PC-9 (cell line): ENCODE measurements around the gene LEMD3. TPM values are rescaled to one million over a fixed set of nuclear protein-coding genes. Genes with fewer than 3 reads are reported as not detected.

Experiments
- BruUV-seq: library from RNA; stranded (reverse); fragments of 400-500 nt; replicated peaks from 2 replicates; lab custom pipeline; 2021; lab: Mats Ljungman, UMichigan
- CTCF ChIA-PET: fragments of 300-600 bp; sonication (Branson Sonifier 250); formaldehyde crosslinking; loops from one replicate; lab custom pipeline; 2022; ENCODE audit warnings: antibody characterized with exemption; lab: Charles Lee
- POLR2A ChIA-PET: fragments of 300-600 bp; sonication (Branson Sonifier 250); formaldehyde crosslinking; loops from one replicate; lab custom pipeline; 2022; ENCODE audit warnings: antibody characterized with exemption; ENCODE audit not compliant: unreplicated experiment; lab: Charles Lee
- DNase-seq, 2 experiments: peaks; one replicate each; pipeline versions ENCODE4 v3.0.0 to v3.0.0-alpha.2; 2015 to 2022; ENCODE audit warnings: mixed read lengths in 1 of 2
- H2AFZ ChIP-seq: fragments of 200-600 bp; sonication (generic); 2 replicates; pipeline ENCODE4 v1.8.1; 2017; ENCODE audit warnings: antibody characterized with exemption
- H3F3A ChIP-seq: fragments of 200-600 bp; sonication (generic); 2 replicates; pipeline ENCODE4 v1.8.1; 2017; ENCODE audit warnings: antibody characterized with exemption, mild to moderate bottlenecking, low read depth; ENCODE audit not compliant: insufficient read depth
- H3K27ac ChIP-seq: fragments of 200-600 bp; sonication (generic); 2 replicates; pipeline ENCODE4 v1.6.1; 2016; ENCODE audit warnings: mixed run types
- H3K27me3 ChIP-seq: fragments of 200-600 bp; sonication (generic); 2 replicates; pipeline ENCODE4 v1.6.1; 2016; ENCODE audit warnings: low read depth, mixed run types; ENCODE audit not compliant: insufficient read depth
- H3K36me3 ChIP-seq: fragments of 200-600 bp; sonication (generic); 2 replicates; pipeline ENCODE4 v1.6.1; 2016; ENCODE audit warnings: low read depth, mixed run types
- H3K4me1 ChIP-seq: fragments of 200-600 bp; sonication (generic); replicated peaks from 2 replicates; pipeline ENCODE4 v1.6.1; 2016; ENCODE audit warnings: mixed run types; ENCODE audit not compliant: insufficient read depth
- H3K4me2 ChIP-seq: fragments of 200-600 bp; sonication (generic); 2 replicates; pipeline ENCODE4 v1.6.1; 2017; ENCODE audit warnings: mixed run types
- H3K4me3 ChIP-seq: fragments of 200-600 bp; sonication (generic); 2 replicates; pipeline ENCODE4 v1.6.1; 2016; ENCODE audit warnings: mixed run types
- H3K79me2 ChIP-seq: fragments of 200-600 bp; sonication (generic); 2 replicates; pipeline ENCODE4 v1.6.1; 2017; ENCODE audit warnings: low read depth, mixed run types
- H3K9me2 ChIP-seq: fragments of 200-600 bp; sonication (generic); 2 replicates; pipeline ENCODE4 v1.8.1; 2017; ENCODE audit warnings: mild to moderate bottlenecking; ENCODE audit not compliant: insufficient read depth
- H3K9me3 ChIP-seq: fragments of 200-600 bp; sonication (generic); 2 replicates; pipeline ENCODE4 v1.8.1; 2016; ENCODE audit warnings: low read depth; ENCODE audit not compliant: insufficient read depth
- H4K20me1 ChIP-seq: fragments of 200-600 bp; sonication (generic); 2 replicates; pipeline ENCODE4 v1.8.1; 2017; ENCODE audit not compliant: insufficient read depth
- CTCF ChIP-seq: fragments of 200-600 bp; sonication (generic); conservative IDR thresholded peaks from 2 replicates; pipeline ENCODE4 v1.6.1; 2017; ENCODE audit warnings: mixed run types, antibody characterized with exemption, mild to moderate bottlenecking, moderate library complexity
- EZH2 ChIP-seq: fragments of 200-600 bp; sonication (generic); IDR thresholded peaks from 2 replicates; pipeline ENCODE4 v1.8.0; 2017; ENCODE audit warnings: antibody characterized with exemption, low read depth
- intact Hi-C: fragments of 100-400 bp; cut with micrococcal nuclease; formaldehyde crosslinking; loops from one replicate; pipeline ENCODE4 v1.10.0; 2022; ENCODE audit not compliant: unreplicated experiment
- total RNA-seq: library from RNA; stranded (reverse); gene quantifications from 2 replicates; pipeline ENCODE4 v1.2.3, GENCODE V29; 2021

LEMD3 gene
- total RNA-seq, 1 experiment from 2014 or later, result 24.4 TPM

GRCh38 chr12:65133879-65134278, 35.5 kb upstream of the LEMD3 start:
- H3K79me2 ChIP-seq, result no peaks in the 10 kb centered on the region
- H3K36me3 ChIP-seq, result no peaks in the 10 kb centered on the region
- no peaks in the 10 kb centered on the region for H3F3A ChIP-seq
- H3K4me2 ChIP-seq, result no peak overlapping the region
- no peaks in the 10 kb centered on the region for H3K9me3 ChIP-seq
- H3K4me1 ChIP-seq, result no peaks in the 10 kb centered on the region
- ChIA-PET CTCF (no interaction called here), POLR2A (interaction anchor here (1.0 kb wide), 1 partner anchor 656 kb away, joined by 3 read pairs; no protein-coding TSS in a partner anchor)
- BruUV-seq, result no TSS peak
- intact Hi-C loops, result no loop called here
- H3K9me2 ChIP-seq, result no peaks in the 10 kb centered on the region
- TF ChIP-seq EZH2, result no peak
- no peak for TF ChIP-seq CTCF
- no peak for DNase-seq
- no peak overlapping the region for H3K4me3 ChIP-seq
- no peak overlapping the region for H3K27ac ChIP-seq
- no peak overlapping the region for H2AFZ ChIP-seq
- no peaks in the 10 kb centered on the region for H4K20me1 ChIP-seq
- no peaks in the 10 kb centered on the region for H3K27me3 ChIP-seq

- Histone ChIP-seq H3K36me3 (no peaks in the 10 kb centered on the region), H3K27ac (no peak overlapping the region), H3F3A (no peaks in the 10 kb centered on the region), H3K4me1 (no peaks in the 10 kb centered on the region), H3K4me2 (no peak overlapping the region), H3K27me3 (no peaks in the 10 kb centered on the region), H3K4me3 (no peak overlapping the region), H3K9me2 (no peaks in the 10 kb centered on the region), H3K79me2 (no peaks in the 10 kb centered on the region), H4K20me1 (no peaks in the 10 kb centered on the region), H3K9me3 (no peaks in the 10 kb centered on the region), H2AFZ (no peak overlapping the region)
- no TSS peak for BruUV-seq
- ChIA-PET CTCF (no interaction called here), POLR2A (no interaction called here)
- no peak for DNase-seq
- TF ChIP-seq CTCF, result no peak
- TF ChIP-seq EZH2, result no peak
- intact Hi-C loops, result no loop called here
Measured at GRCh38 chr12:65139389-65139788, 30.0 kb upstream of the LEMD3 start.

- POLR2A ChIA-PET, result no interaction called here
- CTCF ChIA-PET, result no interaction called here
- Histone ChIP-seq H3K27ac (no peak overlapping the region), H3K79me2 (no peaks in the 10 kb centered on the region), H2AFZ (no peak overlapping the region), H3K9me2 (0 out of 2 replicates have a peak, but pooled peaks cover 5% of the 10 kb centered on the region), H3F3A (no peaks in the 10 kb centered on the region), H4K20me1 (no peaks in the 10 kb centered on the region), H3K4me3 (no peak overlapping the region), H3K4me1 (no peaks in the 10 kb centered on the region), H3K27me3 (no peaks in the 10 kb centered on the region), H3K9me3 (no peaks in the 10 kb centered on the region), H3K36me3 (no peaks in the 10 kb centered on the region), H3K4me2 (no peak overlapping the region)
- intact Hi-C loops, result no loop called here
- BruUV-seq, result no TSS peak
- no peak for DNase-seq
- no peak for TF ChIP-seq EZH2
- no peak for TF ChIP-seq CTCF
Measured at GRCh38 chr12:65140738-65141137, 28.6 kb upstream of the LEMD3 start.
